Activated CD8-positive, alpha-beta memory T cell treated with anti-CD3 and anti-CD28 coated beads, Interleukin-2, amount 50 U/mL, for 24 hours (primary cell): ENCODE data around the gene PRRT3.
A peak's percentile ranks its signal among the peaks of the same experiment; 100 is the strongest.
"Not testable (repeated sequence)": the region's sequence is repeated elsewhere in the genome, so short reads cannot be mapped to it uniquely, and the experiment has no call there.

Experiments used
- DNase-seq: peaks from one replicate; pipeline ENCODE4 v3.0.0-alpha.2; 2020; ENCODE audit errors: extremely low read depth

PRRT3 gene

DNA sequence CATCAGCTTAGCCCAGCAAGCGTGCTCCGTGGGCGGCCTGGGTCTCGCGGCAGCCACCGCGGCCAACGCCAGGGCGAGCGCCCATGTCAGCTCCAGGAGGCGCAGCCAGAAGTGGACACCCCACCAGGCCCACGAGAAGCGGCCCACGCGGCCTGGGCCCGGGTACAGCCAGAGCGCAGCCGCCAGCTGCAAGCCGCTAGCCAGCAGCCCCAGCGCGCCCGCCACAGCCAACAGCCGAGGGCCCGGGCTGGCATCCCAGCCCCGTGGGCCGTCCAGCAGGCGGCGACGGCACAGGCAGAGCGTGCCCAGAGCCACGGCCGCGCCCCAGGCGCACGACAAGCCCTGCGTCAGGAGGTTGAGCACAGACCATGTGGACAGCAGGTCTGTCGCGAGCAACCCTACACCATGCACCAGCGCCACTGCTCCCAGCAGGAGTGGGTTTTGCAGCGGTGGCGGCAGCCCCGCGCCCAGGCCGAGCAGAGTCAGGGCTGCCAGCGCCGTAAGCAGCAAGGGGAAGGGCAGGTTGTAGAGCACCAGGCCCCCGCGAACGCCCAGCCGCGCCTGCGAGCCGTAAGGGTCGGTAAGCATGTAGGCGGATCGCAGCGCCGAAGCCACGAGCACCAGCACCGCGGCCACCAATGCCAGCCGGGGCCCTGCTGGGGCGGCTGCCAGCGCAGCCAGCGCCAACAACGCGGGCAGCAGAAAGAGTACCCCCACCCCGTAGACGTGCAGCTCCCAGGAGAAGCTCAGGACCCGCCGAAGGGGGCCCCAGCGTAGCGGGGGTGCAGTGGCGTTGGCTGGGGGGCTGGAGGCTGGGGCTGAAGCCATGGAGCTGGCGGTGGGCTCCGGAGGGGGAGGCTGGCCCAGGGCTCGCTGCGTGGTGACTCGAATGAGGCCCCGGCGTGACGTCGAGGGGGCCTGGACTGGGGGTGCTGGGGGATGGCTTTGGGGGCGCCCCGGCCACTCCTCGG lies 4.9 kb downstream of the PRRT3 start:
- no peak for DNase-seq

DNA sequence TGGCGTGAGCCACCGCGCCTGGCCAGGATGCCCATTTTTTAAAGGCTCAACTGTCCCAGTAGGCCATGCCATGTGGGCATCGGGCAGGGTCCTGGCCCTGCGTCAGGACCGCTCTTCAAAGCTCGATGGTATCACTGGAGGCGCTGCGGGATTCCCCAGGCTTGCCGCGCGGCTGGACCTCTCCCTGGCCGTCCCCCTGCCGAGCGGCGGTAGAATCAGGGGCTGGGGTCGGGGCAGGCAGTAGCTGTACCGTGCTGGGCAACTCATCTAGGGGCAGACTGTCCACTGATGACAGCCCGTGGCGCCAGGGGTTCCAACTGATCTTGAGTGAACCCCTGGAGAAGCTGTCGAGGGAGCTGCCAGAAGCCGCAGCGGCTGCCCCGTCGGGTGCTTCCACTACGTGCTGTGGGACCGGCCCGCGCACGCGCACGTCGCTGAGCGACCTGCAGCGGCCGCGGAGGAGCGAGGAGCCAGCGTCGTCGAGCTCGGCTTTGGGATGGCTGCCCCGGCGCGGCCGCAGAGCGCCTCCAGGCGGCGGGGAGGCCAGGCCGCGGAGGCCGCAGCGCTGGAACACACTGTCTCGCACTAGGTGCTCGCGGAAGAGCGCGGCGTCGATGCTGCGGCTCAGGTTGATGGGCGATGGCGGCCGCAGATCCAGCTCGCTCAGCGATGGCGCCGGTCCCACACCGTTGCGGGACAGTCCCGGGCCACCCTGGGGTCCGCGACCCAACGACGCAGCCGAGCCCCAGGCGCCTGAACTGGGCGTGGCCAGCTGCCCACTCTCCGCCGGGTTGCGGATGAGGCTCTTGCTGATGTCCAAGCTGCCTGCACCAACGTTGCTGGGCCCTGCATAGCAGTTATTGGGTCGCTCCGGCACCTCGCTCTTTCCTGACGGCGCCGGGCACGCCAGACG lies 5.8 kb downstream of the PRRT3 start:
- DNase-seq = peak; percentile 24

DNA sequence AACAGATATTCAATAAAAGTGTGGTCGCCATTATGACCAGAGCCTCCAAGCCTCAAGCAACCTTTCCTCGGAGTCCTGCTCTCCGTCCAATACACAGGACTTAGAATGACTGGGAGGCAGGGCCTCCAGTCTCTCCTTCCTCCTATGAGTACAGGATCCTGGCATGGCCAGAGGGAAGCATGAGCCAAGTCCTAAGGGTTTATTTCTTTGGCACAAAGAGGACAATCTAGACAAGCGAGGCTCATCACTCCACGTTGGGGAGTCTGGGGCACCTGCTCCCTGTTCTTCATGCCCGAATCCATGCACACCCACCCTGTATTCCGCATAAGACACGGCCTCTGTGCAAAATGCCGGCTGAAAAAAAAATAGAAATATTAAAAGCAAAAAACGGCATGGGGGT lies 6.8 kb downstream of the PRRT3 start:
- DNase-seq = no peak

DNA sequence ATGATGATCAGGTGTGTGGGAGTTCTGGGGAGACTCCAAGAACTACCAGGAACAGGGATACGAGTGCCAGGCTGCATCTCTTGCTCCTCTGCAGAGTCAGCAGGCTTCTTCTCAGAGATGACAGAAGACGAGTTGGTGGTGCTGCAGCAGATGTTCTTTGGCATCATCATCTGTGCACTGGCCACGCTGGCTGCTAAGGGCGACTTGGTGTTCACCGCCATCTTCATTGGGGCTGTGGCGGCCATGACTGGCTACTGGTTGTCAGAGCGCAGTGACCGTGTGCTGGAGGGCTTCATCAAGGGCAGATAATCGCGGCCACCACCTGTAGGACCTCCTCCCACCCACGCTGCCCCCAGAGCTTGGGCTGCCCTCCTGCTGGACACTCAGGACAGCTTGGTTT lies 7.9 kb downstream of the PRRT3 start:
- DNase-seq = no peak

DNA sequence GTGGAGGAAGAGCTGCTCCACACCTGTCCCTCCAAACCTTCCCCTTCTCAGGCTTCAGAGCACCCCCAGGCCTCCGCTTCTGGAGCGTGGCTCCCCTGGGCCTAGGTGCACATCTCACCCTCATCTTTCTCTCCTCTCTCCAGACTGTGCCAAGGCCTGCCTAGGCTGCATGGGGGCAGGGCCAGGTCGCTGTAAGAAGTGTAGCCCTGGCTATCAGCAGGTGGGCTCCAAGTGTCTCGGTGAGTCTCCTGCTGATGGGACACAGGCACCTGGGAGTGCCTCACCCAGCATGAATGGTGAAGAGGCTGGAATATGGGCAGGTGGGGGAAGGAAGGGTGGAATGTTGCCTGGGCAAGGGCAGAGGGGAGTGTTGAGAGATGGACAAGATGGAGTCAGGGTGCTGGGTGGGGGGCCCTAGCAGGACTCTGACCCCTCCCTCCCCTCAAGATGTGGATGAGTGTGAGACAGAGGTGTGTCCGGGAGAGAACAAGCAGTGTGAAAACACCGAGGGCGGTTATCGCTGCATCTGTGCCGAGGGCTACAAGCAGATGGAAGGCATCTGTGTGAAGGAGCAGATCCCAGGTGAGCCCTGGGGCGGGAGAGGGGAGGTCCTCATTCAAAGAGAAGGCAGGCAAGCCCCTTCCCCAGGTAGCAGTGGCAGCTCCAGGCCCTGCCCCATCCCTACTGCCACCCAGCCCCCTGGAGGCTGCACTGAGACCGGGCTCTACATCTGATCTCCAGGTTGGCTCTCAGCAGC lies 9.1 kb downstream of the PRRT3 start:
- DNase-seq = no peak

DNA sequence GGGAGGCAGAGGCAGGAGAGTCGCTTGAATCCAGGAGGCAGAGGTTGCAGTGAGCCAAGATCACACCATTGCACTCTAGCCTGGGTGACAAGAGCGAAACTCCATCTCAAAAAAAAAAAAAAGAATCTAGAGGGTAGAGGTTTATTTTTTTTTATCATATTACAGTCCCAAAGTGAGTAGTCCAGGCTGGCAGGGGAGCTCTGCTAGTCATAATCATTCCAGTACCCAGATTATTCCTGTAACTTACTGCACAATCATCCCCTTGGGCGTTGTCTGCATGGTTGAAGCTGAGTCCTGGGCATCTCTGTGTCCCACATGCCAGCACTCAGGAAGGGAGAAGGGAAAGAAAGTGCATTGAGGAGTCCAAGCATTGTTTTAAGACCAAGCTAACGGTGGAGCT lies 10.0 kb downstream of the PRRT3 start:
- DNase-seq = no peak

DNA sequence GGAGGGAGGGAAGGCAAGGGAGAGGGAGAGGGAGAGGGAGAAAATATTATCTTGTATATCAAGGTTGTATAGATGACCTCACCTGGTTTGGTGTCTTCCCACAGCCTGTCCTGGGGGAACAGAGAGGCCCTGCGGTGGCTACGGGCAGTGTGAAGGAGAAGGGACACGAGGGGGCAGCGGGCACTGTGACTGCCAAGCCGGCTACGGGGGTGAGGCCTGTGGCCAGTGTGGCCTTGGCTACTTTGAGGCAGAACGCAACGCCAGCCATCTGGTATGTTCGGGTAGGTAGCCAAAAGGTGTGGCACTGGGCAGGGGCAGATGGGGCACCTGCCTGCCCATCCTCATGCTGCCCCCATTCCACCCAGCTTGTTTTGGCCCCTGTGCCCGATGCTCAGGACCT lies 11.5 kb downstream of the PRRT3 start:
- no peak for DNase-seq

DNA sequence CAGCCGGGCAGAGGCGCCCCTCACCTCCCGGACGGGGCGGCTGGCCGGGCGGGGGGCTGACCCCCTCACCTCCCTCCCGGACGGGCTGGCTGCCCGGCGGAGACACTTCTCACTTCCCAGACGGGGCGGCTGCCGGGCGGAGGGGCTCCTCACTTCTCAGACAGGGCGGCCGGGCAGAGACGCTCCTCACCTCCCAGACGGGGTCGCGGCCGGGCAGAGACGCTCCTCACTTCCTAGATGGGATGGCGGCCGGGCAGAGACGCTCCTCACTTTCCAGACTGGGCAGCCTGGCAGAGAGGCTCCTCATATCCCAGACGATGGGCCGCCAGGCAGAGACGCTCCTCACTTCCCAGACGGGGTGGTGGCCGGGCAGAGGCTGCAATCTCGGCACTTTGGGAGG lies 12.3 kb downstream of the PRRT3 start:
- not testable (repeated sequence) for DNase-seq

DNA sequence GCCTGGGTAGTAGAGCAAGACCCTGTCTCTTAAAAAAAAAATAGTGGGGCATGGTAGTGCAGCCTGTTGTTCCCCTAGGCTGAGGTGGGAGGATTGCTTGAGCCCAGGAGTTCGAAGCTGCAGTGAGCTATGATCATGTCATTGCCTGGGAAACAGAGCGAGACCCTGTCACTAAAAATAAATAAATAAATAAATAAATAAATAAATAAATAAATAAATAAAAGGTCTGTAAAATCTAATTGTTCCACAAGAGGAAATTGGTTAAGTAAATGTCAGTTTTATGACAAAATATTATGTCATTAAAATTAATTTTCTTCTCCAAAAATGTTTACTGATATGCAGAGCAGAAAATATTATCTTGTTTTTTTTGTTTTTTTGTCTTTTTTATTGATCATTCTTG lies 13.2 kb downstream of the PRRT3 start:
- no peak for DNase-seq

DNA sequence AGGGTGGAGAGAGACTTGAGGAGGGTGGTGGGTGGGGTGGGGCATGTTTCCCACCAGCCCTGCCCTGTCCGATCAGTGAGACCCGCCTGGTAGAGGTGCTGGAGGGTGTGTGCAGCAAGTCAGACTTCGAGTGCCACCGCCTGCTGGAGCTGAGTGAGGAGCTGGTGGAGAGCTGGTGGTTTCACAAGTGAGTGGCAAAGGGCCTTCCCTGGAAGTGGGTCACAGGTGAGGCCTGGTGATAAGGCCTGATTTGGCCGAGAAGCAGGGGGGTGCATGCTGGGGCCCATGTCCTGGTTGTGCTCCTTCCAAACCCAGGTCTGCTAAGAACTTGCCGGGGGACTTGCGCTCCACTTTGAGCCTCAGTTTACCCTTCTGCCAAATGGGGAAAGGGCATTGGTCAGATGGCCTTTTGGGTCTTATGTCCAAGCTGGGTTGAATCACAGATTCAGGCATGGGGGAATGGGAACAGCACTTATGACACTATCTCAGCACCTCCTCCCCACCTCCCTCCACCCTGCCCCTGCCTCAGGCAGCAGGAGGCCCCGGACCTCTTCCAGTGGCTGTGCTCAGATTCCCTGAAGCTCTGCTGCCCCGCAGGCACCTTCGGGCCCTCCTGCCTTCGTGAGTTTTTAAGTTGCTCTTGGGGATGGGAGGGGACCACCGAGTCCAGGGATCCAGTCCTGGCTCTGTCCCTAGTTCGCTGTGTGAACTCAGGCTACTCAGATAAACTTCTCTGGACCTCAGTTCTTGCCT lies 14.5 kb downstream of the PRRT3 start:
- no peak for DNase-seq

DNA sequence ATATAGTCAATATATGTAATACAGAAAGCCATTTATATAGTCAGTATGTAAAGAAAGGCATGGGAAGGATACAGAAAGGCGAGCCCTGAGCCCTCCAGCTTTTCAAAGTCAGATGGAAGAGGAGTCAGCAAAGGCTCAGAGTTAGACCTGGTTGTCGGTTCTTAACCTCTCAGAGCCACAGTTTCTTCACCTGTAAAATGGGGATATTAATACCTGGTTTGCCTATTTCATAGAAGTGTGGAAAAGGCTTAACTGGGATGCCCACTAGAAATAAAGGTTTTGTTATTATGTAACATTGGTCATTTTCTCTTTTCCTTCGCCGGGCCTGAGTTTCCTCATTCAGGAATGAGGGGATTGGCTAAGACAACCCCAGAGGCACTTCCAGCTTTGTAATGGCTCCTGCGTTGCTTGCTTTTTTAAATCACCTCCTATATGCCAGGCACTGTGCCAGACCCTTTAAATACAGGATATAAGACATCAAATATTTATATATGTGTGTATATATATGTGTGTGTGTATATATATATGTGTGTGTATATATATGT lies 16.2 kb downstream of the PRRT3 start:
- no peak for DNase-seq

DNA sequence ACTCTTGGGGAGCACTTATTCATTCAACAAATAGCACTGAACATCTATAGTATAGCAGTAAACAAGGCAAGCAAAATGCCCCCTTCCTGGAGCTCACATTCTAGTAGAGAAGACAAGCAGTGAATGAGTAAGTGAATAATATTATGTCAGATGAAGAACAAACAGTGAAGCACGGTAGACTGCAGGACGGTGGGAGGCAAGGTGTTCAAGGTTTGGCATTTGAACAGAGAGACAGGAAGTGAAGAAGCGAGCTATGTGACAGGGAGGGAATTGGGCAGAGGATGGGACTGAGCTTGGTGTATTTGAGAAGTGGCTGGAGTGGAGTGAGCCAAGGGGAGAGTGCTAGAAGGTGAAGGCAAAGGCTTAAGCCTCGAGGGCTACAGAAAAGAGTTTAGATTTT lies 17.2 kb downstream of the PRRT3 start:
- DNase-seq = no peak

DNA sequence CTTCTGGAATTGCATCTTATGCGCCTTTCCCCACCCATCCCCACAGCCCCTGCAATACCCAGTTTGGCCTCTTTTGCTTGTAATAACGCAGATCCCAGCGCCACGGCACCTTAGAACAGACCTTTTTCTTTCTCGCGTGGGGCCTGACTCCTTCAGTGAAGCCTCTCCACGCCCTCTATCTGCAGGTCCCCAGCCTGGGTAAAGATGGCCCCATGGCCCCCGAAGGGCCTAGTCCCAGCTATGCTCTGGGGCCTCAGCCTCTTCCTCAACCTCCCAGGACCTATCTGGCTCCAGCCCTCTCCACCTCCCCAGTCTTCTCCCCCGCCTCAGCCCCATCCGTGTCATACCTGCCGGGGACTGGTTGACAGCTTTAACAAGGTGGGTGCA lies 18.0 kb downstream of the PRRT3 start:
- no peak for DNase-seq

DNA sequence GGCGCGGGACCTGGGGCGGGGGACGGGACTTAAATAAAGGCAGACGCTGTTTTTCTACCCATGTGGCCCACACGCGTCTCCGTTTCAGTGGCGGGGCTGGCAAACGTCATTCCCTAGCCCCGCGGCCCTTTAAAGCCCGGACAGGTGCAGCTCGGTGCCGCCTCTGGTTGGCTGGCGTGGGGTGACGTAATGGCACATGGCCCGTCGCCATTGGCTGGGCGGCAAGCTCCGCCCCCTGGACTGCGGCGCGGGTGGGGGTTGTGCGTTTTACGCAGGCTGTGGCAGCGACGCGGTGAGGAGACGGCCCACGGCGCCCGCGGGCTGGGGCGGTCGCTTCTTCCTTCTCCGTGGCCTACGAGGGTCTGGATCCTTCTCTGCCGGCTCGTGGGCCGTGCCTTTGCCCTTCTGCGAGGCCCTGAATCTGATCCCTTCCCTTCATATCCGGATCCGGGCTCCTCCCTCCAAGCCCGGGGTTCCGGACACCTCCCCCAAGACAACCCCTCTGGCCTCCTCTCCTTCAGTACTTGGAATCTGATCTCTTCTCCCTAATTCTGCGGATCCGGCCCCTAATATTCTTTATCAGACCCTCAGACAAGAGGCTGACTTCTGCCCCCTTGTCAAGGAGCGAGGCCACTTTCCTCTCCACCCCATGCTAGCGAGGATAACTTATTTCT lies 18.5 kb downstream of the PRRT3 start, which contains the start of gene CRELD1:
Gene CRELD1 (plus strand): TSS at position 274 of the 674 bp plus-strand sequence. CDS start 605 bp downstream, outside the sequence.
- peak; percentile 90 for DNase-seq

DNA sequence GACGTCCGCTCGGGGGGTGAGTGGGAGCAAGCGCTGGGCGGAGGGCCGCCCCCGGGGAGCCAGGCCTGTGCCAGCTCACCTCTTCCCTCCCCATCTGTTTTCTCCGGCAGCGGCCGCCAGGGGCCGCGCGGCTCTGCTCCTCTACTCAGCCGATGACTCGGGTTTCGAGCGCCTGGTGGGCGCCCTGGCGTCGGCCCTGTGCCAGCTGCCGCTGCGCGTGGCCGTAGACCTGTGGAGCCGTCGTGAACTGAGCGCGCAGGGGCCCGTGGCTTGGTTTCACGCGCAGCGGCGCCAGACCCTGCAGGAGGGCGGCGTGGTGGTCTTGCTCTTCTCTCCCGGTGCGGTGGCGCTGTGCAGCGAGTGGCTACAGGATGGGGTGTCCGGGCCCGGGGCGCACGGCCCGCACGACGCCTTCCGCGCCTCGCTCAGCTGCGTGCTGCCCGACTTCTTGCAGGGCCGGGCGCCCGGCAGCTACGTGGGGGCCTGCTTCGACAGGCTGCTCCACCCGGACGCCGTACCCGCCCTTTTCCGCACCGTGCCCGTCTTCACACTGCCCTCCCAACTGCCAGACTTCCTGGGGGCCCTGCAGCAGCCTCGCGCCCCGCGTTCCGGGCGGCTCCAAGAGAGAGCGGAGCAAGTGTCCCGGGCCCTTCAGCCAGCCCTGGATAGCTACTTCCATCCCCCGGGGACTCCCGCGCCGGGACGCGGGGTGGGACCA lies 19.2 kb downstream of the PRRT3 start:
- peak; percentile 63 for DNase-seq

DNA sequence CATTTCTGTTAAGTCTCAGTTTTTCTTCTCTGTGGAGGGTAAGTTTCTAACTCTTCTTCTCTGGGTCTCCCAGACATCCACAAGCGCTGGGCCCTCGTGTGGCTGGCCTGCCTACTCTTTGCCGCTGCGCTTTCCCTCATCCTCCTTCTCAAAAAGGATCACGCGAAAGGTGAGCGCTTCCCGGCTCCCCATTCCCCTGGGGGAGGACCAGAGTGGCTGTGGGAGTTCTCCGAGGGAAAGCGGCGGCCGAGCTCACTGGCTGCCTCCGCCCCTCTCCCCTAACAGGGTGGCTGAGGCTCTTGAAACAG lies 19.7 kb downstream of the PRRT3 start:
- DNase-seq = no peak

DNA sequence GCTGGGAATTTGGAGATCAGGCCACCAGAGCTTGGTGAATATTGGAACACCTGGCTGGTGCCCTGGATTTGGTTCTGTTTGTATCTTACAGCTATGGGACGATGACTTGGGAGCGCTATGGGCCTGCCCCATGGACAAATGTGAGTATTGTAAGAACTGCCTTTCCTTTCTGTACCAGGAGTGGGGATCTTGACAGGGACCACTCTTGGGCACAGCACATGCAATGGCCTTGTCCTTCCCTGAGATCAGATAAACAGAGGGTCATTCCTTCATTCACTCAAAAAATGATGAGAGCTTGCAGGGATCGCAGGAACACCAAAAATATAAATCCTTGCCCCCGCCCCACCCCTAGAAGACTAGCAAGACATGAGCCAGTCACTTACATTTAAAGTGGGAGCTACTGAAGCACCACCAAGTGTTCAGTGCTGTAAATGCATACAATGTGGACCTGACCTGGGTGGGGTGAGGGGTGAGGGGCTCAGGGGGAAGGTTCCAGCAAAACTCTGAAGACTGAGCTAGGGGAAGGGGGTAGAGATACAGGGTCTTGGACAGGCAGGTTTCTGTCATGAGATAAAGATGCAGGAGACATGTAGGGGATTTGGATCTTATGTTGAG lies 21.3 kb downstream of the PRRT3 start:
- no peak for DNase-seq

DNA sequence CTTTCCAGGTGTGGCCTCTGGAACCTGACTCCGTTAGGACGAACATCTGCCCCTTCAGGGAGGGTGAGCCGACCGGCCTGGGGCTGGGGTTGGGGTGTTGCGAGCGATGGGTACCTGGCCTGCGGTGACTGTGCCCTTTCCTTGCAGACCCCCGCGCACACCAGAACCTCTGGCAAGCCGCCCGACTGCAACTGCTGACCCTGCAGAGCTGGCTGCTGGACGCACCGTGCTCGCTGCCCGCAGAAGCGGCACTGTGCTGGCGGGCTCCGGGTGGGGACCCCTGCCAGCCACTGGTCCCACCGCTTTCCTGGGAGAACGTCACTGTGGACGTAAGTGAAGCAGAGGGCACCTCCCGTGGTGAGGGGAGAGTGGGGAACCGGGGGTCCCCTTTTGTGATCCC lies 24.1 kb downstream of the PRRT3 start:
- DNase-seq = no peak
